Measurements from ENCODE around the gene P2RX3. TPM values are rescaled to one million over a fixed set of nuclear protein-coding genes. Genes with fewer than 3 reads are reported as not detected.
A peak's percentile ranks its signal among the peaks of the same experiment; 100 is the strongest.

Gene P2RX3
- total RNA-seq, 1 donor from 2014 or later, result not detected

GRCh38 chr11:57297221-57297620 lies 40.9 kb upstream of the P2RX3 start:
- Histone ChIP-seq H3K27ac (no peak overlapping the region), H3K27me3 (ENCODE audit: low read depth) (no peaks in the 10 kb centered on the region), H3K4me1 (peaks cover 20% of the 10 kb centered on the region), H3K36me3 (peaks cover 40% of the 10 kb centered on the region), H3K9me3 (peaks cover 13% of the 10 kb centered on the region), H3K4me3 (no peak overlapping the region)
- intact Hi-C loops (cut with DNase I), result no loop called here
- no peak for DNase-seq
- ATAC-seq, result no peak
- TF ChIP-seq CTCF (IDR thresholded peaks at IDR 0.05), result no peak

- no peak overlapping the region for H3K4me3 ChIP-seq
- no peak for TF ChIP-seq CTCF (IDR thresholded peaks at IDR 0.05)
- peaks cover 13% of the 10 kb centered on the region for H3K9me3 ChIP-seq
- no peaks in the 10 kb centered on the region for H3K27me3 ChIP-seq (ENCODE audit: low read depth)
- H3K4me1 ChIP-seq, result peaks cover 22% of the 10 kb centered on the region
- intact Hi-C loops (cut with DNase I), result no loop called here
- no peak for DNase-seq
- H3K36me3 ChIP-seq, result peaks cover 56% of the 10 kb centered on the region
- no peak overlapping the region for H3K27ac ChIP-seq
- ATAC-seq, result no peak
Observed at GRCh38 chr11:57299150-57299737, 38.9 kb upstream of the P2RX3 start.

- TF ChIP-seq CTCF (IDR thresholded peaks at IDR 0.05), result no peak
- ATAC-seq (no peak), DNase-seq (peak; percentile 37)
- Histone ChIP-seq H3K27me3 (ENCODE audit: low read depth) (no peaks in the 10 kb centered on the region), H3K4me1 (peaks cover 22% of the 10 kb centered on the region), H3K9me3 (peaks cover 13% of the 10 kb centered on the region), H3K4me3 (no peak overlapping the region), H3K27ac (no peak overlapping the region), H3K36me3 (peaks cover 57% of the 10 kb centered on the region)
- intact Hi-C loops (cut with DNase I), result no loop called here
Observed at GRCh38 chr11:57300785-57301184, 37.4 kb upstream of the P2RX3 start.

GRCh38 chr11:57301711-57302423 lies 36.3 kb upstream of the P2RX3 start:
- Histone ChIP-seq H3K4me3 (no peak overlapping the region), H3K27me3 (ENCODE audit: low read depth) (no peaks in the 10 kb centered on the region), H3K4me1 (peaks cover 31% of the 10 kb centered on the region), H3K36me3 (peaks cover 59% of the 10 kb centered on the region), H3K27ac (no peak overlapping the region), H3K9me3 (peaks cover 13% of the 10 kb centered on the region)
- no peak for ATAC-seq
- no peak for TF ChIP-seq CTCF (IDR thresholded peaks at IDR 0.05)
- DNase-seq, result peak; percentile 36
- intact Hi-C loops (cut with DNase I), result no loop called here

- Histone ChIP-seq H3K27ac (no peak overlapping the region), H3K4me1 (peaks cover 38% of the 10 kb centered on the region), H3K9me3 (peaks cover 13% of the 10 kb centered on the region), H3K4me3 (no peak overlapping the region), H3K27me3 (ENCODE audit: low read depth) (no peaks in the 10 kb centered on the region), H3K36me3 (peaks cover 59% of the 10 kb centered on the region)
- TF ChIP-seq CTCF (IDR thresholded peaks at IDR 0.05), result no peak
- DNase-seq (peak; percentile 29), ATAC-seq (no peak)
- intact Hi-C loops (cut with DNase I), result no loop called here
Observed at GRCh38 chr11:57302489-57302888, 35.7 kb upstream of the P2RX3 start.
